Sigmoid colon (tissue), 7 donors: Measurements from ENCODE around the gene LASP1NB. TPM values are rescaled to one million over a fixed set of nuclear protein-coding genes. Genes with fewer than 3 reads are reported as not detected.
"Not testable (repeated sequence)": the region's sequence is repeated elsewhere in the genome, so short reads cannot be mapped to it uniquely, and the experiment has no call there.

Experiments used
- DNase-seq: peaks from one replicate; pipeline ENCODE4 v3.0.0-alpha.2; 2019
- H3K27ac ChIP-seq, 4 donors: fragments of 200-600 bp; sonication (generic); one replicate each; pipeline ENCODE4 v1.5.1; 2016 to 2019; ENCODE audit warnings: mild to moderate bottlenecking in 1 of 4
- H3K27me3 ChIP-seq, 3 donors: fragments of 200-600 bp; sonication (generic); one replicate each; pipeline ENCODE4 v1.5.1; 2019; ENCODE audit warnings: mild to moderate bottlenecking in 1 of 3
- H3K36me3 ChIP-seq, 4 donors: fragments of 200-600 bp; sonication (generic); one replicate each; pipeline ENCODE4 v1.5.1; 2016 to 2019
- H3K4me1 ChIP-seq, 4 donors: fragments of 200-600 bp; sonication (generic); one replicate each; pipeline ENCODE4 v1.5.1; 2017 to 2019
- H3K4me3 ChIP-seq, 4 donors: fragments of 200-600 bp; sonication (generic); one replicate each; pipeline ENCODE4 v1.5.1; 2017 to 2019; ENCODE audit warnings: mild to moderate bottlenecking in 2 of 4, moderate library complexity in 1 of 4
- H3K9me3 ChIP-seq, 4 donors: fragments of 200-600 bp in 3 of 4; sonication (generic) in 3 of 4; one replicate each; pipeline versions ENCODE4 v1.5.1 to v1.6.1; 2013 to 2019
- EP300 ChIP-seq, 4 donors: sonication (generic); formaldehyde crosslinking; IDR thresholded peaks; one replicate each; pipeline ENCODE4 v1.6.1; 2017; ENCODE audit warnings: antibody characterized with exemption in 4 of 4
- POLR2A ChIP-seq, 2 donors: fragments of 450-650 bp; IDR thresholded peaks; one replicate each; pipeline ENCODE4 v1.6.1; 2016; ENCODE audit warnings: antibody characterized with exemption in 2 of 2, mild to moderate bottlenecking in 2 of 2, moderate library complexity in 2 of 2
- POLR2AphosphoS5 ChIP-seq, 4 donors: sonication (generic); formaldehyde crosslinking; IDR thresholded peaks; one replicate each; pipeline ENCODE4 v1.6.1; 2017; ENCODE audit warnings: antibody characterized with exemption in 4 of 4
- WGBS, 2 donors: extraction: QIAGEN DNeasy Blood & Tissue Kit; methylation state at CpG; one replicate each; pipeline ENCODE4 v1.1.7; 2013; 5-methylcytosine and 5-hydroxymethylcytosine counted together
- intact Hi-C: fragments of 100-400 bp; cut with DNase I; formaldehyde crosslinking; loops from one replicate; pipeline ENCODE4 v1.15.1; 2023
- polyA plus RNA-seq, 3 donors: library from polyadenylated mRNA; stranded (reverse); fragments of 200-250 nt; gene quantifications; one replicate each; pipeline ENCODE4 v1.2.3, GENCODE V29; 2013
- small RNA-seq, 3 donors: library from RNA; depleted of rRNA; stranded (forward); fragments of <200 nt; gene quantifications; one replicate each; pipeline ENCODE3, GENCODE V24; 2016
- total RNA-seq, 4 donors: library from RNA; depleted of rRNA; stranded (reverse); fragments of >200 nt; gene quantifications; one replicate each; pipeline ENCODE4 v1.1.0, GENCODE V29; 2016
- TF ChIP-seq, protein P1 (sequence below), 4 experiments: fragments of 450-650 bp in 3 of 4; fragments of 200-600 bp in 1 of 4; IDR thresholded peaks; one replicate each; pipeline ENCODE4 v1.5.1; 2016 to 2019; ENCODE audit warnings: antibody characterized with exemption in 4 of 4, mild to moderate bottlenecking in 3 of 4, moderate library complexity in 2 of 4
- donor health status: healthy with polysubstance abuse.
- donor health status: Bipolar disorder and iron deficiency.
- donor health status: healthy.

Gene LASP1NB

GRCh38 chr17:38970128-38970527, 44.7 kb downstream of the LASP1NB start:
- H3K27ac ChIP-seq = no peak overlapping the region
- no peak overlapping the region for H3K4me3 ChIP-seq
- TF ChIP-seq EP300 (IDR thresholded peaks at IDR 0.05) = no peak
- TF ChIP-seq, protein P1, sequence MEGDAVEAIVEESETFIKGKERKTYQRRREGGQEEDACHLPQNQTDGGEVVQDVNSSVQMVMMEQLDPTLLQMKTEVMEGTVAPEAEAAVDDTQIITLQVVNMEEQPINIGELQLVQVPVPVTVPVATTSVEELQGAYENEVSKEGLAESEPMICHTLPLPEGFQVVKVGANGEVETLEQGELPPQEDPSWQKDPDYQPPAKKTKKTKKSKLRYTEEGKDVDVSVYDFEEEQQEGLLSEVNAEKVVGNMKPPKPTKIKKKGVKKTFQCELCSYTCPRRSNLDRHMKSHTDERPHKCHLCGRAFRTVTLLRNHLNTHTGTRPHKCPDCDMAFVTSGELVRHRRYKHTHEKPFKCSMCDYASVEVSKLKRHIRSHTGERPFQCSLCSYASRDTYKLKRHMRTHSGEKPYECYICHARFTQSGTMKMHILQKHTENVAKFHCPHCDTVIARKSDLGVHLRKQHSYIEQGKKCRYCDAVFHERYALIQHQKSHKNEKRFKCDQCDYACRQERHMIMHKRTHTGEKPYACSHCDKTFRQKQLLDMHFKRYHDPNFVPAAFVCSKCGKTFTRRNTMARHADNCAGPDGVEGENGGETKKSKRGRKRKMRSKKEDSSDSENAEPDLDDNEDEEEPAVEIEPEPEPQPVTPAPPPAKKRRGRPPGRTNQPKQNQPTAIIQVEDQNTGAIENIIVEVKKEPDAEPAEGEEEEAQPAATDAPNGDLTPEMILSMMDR (IDR thresholded peaks at IDR 0.05) = no peak
- no peaks in the 10 kb centered on the region for H3K9me3 ChIP-seq
- H3K4me1 ChIP-seq = peaks cover 0 to 5% (median 4%) of the 10 kb centered on the region in 4 donors
- no peaks in the 10 kb centered on the region for H3K36me3 ChIP-seq
- WGBS, 2 donors = 59 to 78% methylated on average over 4 of the region's 4 CpGs
- DNase-seq = no peak
- no peaks in the 10 kb centered on the region for H3K27me3 ChIP-seq
- intact Hi-C loops = no loop called here

GRCh38 chr17:38970804-38971203, 45.4 kb downstream of the LASP1NB start:
- Histone ChIP-seq H3K36me3 (no peaks in the 10 kb centered on the region), H3K27me3 (no peaks in the 10 kb centered on the region), H3K27ac (no peak overlapping the region), H3K4me1 (peaks cover 0 to 5% (median 4%) of the 10 kb centered on the region in 4 donors), H3K9me3 (no peaks in the 10 kb centered on the region), H3K4me3 (no peak overlapping the region)
- no peak for TF ChIP-seq EP300 (IDR thresholded peaks at IDR 0.05)
- TF ChIP-seq, protein P1 (IDR thresholded peaks at IDR 0.05) = no peak
- no peak for TF ChIP-seq POLR2AphosphoS5 (IDR thresholded peaks at IDR 0.05)
- no peak for TF ChIP-seq POLR2A (IDR thresholded peaks at IDR 0.05)
- no peak for DNase-seq
- WGBS, 2 donors = 69 to 89% methylated on average over 5 of the region's 5 CpGs
- intact Hi-C loops = no loop called here

GRCh38 chr17:38976187-38976551, 50.8 kb downstream of the LASP1NB start:
- intact Hi-C loops, H3K36me3 ChIP-seq, DNase-seq, H3K4me1 ChIP-seq, H3K27me3 ChIP-seq, H3K9me3 ChIP-seq, H3K4me3 ChIP-seq, H3K27ac ChIP-seq: not testable (repeated sequence)
- 27 to 57% methylated on average over 6 of the region's 6 CpGs for WGBS, 2 donors

DNA sequence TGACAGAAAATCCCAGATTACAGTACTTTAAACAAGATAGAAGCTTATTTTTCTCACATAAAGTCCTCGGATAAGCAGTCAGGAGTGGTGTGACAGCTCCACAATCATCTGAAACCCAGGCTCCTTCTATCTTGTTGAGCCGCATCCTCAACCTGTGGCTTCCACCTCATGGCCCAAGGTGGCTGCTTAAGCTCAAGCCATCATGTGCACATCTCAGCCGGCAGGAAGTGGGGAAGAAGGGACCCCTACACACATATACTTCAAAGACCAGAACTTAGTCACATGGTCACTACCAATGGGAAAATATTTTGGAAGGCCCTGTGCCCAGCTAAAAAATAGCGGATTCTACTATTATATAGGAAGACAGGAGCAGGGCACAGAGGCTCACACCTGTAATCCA, 52.8 kb downstream of the LASP1NB start:
- H3K27ac ChIP-seq = no peak overlapping the region
- no peak for DNase-seq
- H3K4me1 ChIP-seq = peaks cover 0 to 9% (median 3%) of the 10 kb centered on the region in 4 donors
- no peaks in the 10 kb centered on the region for H3K36me3 ChIP-seq
- H3K9me3 ChIP-seq = no peaks in the 10 kb centered on the region
- TF ChIP-seq POLR2A (IDR thresholded peaks at IDR 0.05) (no peak), POLR2AphosphoS5 (IDR thresholded peaks at IDR 0.05) (no peak)
- H3K27me3 ChIP-seq = no peaks in the 10 kb centered on the region
- H3K4me3 ChIP-seq = no peak overlapping the region
- intact Hi-C loops = no loop called here
- 94% methylated on average over 4 of the region's 4 CpGs for WGBS, 2 donors

Small RNAs within 50 kb of the gene (small RNA-seq; reads per million reads assigned to genes)
- gene MIR6779 = 0 reads per million in 3 donors

Other genes with a start within 250 kb of the LASP1NB start
- gene MLLT6, start 220.3 kb upstream of the LASP1NB start, total RNA-seq = 10 to 100 TPM; 48.9 to 90.3 (median 69.9) TPM
- gene MLLT6, start 220.3 kb upstream of the LASP1NB start, polyA plus RNA-seq = 10 to 100 TPM; 15.3 to 86.5 (median 16.2) TPM
- gene CISD3, start 195.3 kb upstream of the LASP1NB start, total RNA-seq = 10 to 100 TPM in 3 of 4 donors, 1 to 10 TPM in 1; 9.2 to 19.3 (median 14.6) TPM
- 100 to 1,000 TPM; 104 to 115 (median 108) TPM for gene CISD3, start 195.3 kb upstream of the LASP1NB start, polyA plus RNA-seq
- 1 to 10 TPM; 4.3 to 8.9 (median 5.6) TPM for gene PCGF2, start 177.3 kb upstream of the LASP1NB start, total RNA-seq
- 10 to 100 TPM; 19.6 to 32.6 (median 22.8) TPM for gene PCGF2, start 177.3 kb upstream of the LASP1NB start, polyA plus RNA-seq
- gene PSMB3, start 172.9 kb upstream of the LASP1NB start, total RNA-seq = 100 to 1,000 TPM; 135 to 198 (median 153) TPM
- gene PSMB3, start 172.9 kb upstream of the LASP1NB start, polyA plus RNA-seq = 100 to 1,000 TPM; 246 to 280 (median 258) TPM
- 10 to 100 TPM; 44.1 to 50.1 (median 44.6) TPM for gene PIP4K2B, start 126.1 kb upstream of the LASP1NB start, total RNA-seq
- gene PIP4K2B, start 126.1 kb upstream of the LASP1NB start, polyA plus RNA-seq = 10 to 100 TPM in 1 of 3 donors, 1 to 10 TPM in 2; 5.1 to 21.6 (median 6.6) TPM
- 10 to 100 TPM; 15.6 to 32.4 (median 17.3) TPM for gene CWC25, start 100.3 kb upstream of the LASP1NB start, total RNA-seq
- gene CWC25, start 100.3 kb upstream of the LASP1NB start, polyA plus RNA-seq = 10 to 100 TPM; 11.3 to 16.4 (median 11.4) TPM
- 1,000 to 10,000 TPM; 1,692 to 2,841 (median 2,464) TPM for gene RPL23, start 71.9 kb upstream of the LASP1NB start, total RNA-seq
- 1,000 to 10,000 TPM; 2,289 to 3,780 (median 2,728) TPM for gene RPL23, start 71.9 kb upstream of the LASP1NB start, polyA plus RNA-seq
- 10 to 100 TPM; 27.6 to 64.8 (median 42.2) TPM for gene LASP1, start 55.6 kb upstream of the LASP1NB start, total RNA-seq
- gene LASP1, start 55.6 kb upstream of the LASP1NB start, polyA plus RNA-seq = 100 to 1,000 TPM; 122 to 205 (median 182) TPM
- not detected for gene FBXO47, start 41.8 kb downstream of the LASP1NB start, total RNA-seq
- gene FBXO47, start 41.8 kb downstream of the LASP1NB start, polyA plus RNA-seq = not detected
- 10 to 100 TPM in 3 of 4 donors, 1 to 10 TPM in 1; 6.2 to 13.0 (median 10.3) TPM for gene PLXDC1, start 226.0 kb downstream of the LASP1NB start, total RNA-seq
- gene PLXDC1, start 226.0 kb downstream of the LASP1NB start, polyA plus RNA-seq = 1 to 10 TPM; 1.4 to 4.8 (median 3.6) TPM
- gene ARL5C, start 240.5 kb downstream of the LASP1NB start, total RNA-seq = under 1 TPM in 1 of 4 donors, not detected in 3; 0.28 TPM
- gene ARL5C, start 240.5 kb downstream of the LASP1NB start, polyA plus RNA-seq = not detected